Effector memory CD4-positive, alpha-beta T cell (primary cell): ENCODE results near the gene OIT3.
"Not testable (repeated sequence)": the region's sequence is repeated elsewhere in the genome, so short reads cannot be mapped to it uniquely, and the experiment has no call there.

Source experiments
- DNase-seq, 3 donors: peaks; one replicate each; pipeline ENCODE4 v3.0.0-alpha.2; 2020
- H3K27ac ChIP-seq: 2 replicates; pipeline ENCODE4 v1.7.0; 2013; ENCODE audit warnings: mild to moderate bottlenecking, low read length, moderate library complexity; ENCODE audit not compliant: insufficient read depth, poor library complexity, severe bottlenecking
- H3K27me3 ChIP-seq: replicated peaks from 2 replicates; pipeline ENCODE4 v1.7.0; 2013; ENCODE audit warnings: mild to moderate bottlenecking, low read length; ENCODE audit not compliant: insufficient read depth, control insufficient read depth, poor library complexity, severe bottlenecking
- H3K36me3 ChIP-seq: 2 replicates; pipeline ENCODE4 v1.7.0; 2013; ENCODE audit warnings: mild to moderate bottlenecking, low read length, moderate library complexity; ENCODE audit not compliant: control insufficient read depth, insufficient read depth
- H3K4me1 ChIP-seq: 2 replicates; pipeline ENCODE4 v1.7.0; 2013; ENCODE audit warnings: low read length, mild to moderate bottlenecking; ENCODE audit not compliant: control insufficient read depth, insufficient read depth, poor library complexity, severe bottlenecking
- H3K4me3 ChIP-seq: 2 replicates; pipeline ENCODE4 v1.7.0; 2013; ENCODE audit warnings: low read length, low read depth, mild to moderate bottlenecking; ENCODE audit not compliant: insufficient read depth, poor library complexity, severe bottlenecking
- H3K9me3 ChIP-seq: 2 replicates; pipeline ENCODE4 v1.7.0; 2013; ENCODE audit warnings: mild to moderate bottlenecking, low read length, moderate library complexity; ENCODE audit not compliant: control insufficient read depth

Gene OIT3

DNA sequence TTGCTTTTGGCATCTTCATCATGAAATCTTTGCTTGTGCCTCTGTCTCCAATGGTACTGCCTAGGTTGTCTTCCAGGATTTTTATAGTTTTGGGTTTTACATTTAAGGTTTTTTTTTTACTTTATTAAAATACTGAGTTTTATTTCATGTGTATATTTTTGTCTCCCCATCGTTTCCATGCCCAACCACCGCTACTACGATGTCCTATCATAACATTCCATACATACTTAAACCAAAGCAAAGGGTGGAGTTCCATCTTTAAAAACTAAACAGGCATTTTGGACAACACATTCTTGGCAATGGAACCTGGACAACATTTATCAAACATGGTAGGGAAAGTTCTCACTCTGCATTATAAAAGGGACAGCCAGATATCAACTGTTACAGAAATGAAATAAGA lies 23.7 kb downstream of the OIT3 start:
- H3K27me3 ChIP-seq, H3K36me3 ChIP-seq: not testable (repeated sequence)

DNA sequence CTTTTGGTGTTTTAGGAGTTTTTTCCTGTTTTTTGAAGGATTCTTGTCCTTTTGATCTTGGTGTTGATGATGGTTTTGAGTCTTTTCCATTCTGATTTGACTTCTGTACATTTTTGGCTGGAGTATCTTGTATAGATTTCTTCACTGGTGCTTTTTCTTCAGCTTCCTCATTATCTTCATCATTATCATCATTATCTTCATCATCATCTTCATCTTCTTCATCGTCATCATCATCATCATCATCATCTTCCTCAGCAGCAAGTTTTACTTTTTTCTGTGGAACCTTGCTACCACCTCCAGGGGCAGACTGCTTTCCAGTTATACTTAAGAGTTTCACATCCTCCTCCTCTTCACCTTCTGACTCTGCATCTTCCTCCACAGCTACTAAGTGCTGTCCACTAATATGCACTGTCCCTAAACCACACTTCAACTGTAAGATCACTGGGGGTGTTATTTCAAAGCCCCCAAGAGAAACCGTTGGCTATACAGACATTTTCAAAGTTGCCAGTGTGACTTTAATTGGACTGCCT lies 24.3 kb downstream of the OIT3 start:
- not testable (repeated sequence) for DNase-seq

More for the DNA sequence above, 23.7 kb downstream of the OIT3 start:
- not testable (repeated sequence) for DNase-seq, H3K4me1 ChIP-seq, H3K9me3 ChIP-seq, H3K27ac ChIP-seq, H3K4me3 ChIP-seq

DNA sequence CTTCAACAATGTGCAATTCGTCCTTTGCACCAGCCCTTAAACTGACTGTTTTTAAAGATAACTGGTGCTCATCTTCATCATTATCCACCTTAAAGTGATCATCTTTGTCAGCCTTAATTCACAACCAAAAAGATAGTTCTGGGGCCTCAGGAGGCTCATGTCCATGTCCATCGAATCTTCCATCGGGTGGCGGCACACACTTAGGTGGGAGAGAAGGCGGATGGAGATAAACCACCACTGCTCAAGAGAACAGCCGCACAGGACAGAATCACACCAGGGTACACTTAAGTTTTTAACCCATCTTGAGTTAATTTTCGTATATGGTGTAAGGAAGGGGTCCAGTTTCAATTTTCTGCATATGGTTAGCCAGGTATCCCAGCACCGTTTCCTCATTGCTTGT lies 24.8 kb downstream of the OIT3 start:
- Histone ChIP-seq H3K27ac (no peak overlapping the region), H3K36me3 (no peaks in the 10 kb centered on the region), H3K4me1 (no peaks in the 10 kb centered on the region), H3K27me3 (no peaks in the 10 kb centered on the region), H3K9me3 (no peaks in the 10 kb centered on the region), H3K4me3 (no peak overlapping the region)
- DNase-seq: no peak

More for the DNA sequence above, 24.3 kb downstream of the OIT3 start:
- not testable (repeated sequence) for H3K27ac ChIP-seq, H3K27me3 ChIP-seq, H3K36me3 ChIP-seq, H3K4me3 ChIP-seq, H3K4me1 ChIP-seq, H3K9me3 ChIP-seq

DNA sequence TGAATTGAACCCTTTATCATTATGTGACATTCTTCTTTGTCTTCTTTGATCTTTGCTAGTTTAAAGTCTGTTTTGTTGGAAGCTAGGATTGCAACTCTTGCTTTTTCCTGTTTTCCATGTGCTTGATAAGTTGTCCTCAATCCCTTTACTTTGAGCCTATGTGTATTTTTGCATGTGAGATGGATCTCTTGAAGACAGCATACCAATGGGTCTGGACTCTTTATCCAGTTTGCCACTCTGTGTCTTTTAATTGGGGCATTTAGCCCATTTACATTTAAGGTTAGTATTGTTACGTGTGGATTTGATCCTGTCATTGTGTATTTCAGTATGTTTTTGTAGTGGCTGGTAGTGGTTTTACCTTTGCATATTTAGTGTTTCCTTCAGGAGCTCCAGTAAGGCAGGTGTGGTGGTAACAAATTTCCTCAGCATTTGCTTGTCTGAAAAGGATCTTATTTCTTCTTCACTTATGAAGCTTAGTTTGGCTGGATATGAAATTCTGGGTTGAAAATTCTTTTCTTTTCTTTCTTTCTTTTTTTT lies 27.7 kb downstream of the OIT3 start:
- H3K27me3 ChIP-seq, H3K27ac ChIP-seq, DNase-seq, H3K4me3 ChIP-seq, H3K9me3 ChIP-seq, H3K36me3 ChIP-seq, H3K4me1 ChIP-seq: not testable (repeated sequence)

DNA sequence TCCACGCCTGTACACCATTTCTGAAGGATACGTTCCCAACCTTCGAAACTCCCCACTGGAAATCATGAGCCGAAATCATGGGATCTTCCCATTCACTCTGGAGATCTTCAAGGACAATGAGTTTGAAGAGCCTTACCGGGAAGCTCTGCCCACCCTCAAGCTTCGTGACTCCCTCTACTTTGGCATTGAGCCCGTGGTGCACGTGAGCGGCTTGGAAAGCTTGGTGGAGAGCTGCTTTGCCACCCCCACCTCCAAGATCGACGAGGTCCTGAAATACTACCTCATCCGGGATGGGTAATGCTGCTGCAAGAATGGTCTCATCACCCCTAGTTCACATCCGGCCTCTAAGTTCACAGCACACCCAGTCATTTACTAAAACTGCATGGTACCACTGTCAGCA lies 30.8 kb downstream of the OIT3 start:
- Histone ChIP-seq H3K4me1 (no peaks in the 10 kb centered on the region), H3K9me3 (no peaks in the 10 kb centered on the region), H3K27me3 (no peaks in the 10 kb centered on the region), H3K27ac (no peak overlapping the region), H3K36me3 (no peaks in the 10 kb centered on the region), H3K4me3 (no peak overlapping the region)
- DNase-seq: no peak

DNA sequence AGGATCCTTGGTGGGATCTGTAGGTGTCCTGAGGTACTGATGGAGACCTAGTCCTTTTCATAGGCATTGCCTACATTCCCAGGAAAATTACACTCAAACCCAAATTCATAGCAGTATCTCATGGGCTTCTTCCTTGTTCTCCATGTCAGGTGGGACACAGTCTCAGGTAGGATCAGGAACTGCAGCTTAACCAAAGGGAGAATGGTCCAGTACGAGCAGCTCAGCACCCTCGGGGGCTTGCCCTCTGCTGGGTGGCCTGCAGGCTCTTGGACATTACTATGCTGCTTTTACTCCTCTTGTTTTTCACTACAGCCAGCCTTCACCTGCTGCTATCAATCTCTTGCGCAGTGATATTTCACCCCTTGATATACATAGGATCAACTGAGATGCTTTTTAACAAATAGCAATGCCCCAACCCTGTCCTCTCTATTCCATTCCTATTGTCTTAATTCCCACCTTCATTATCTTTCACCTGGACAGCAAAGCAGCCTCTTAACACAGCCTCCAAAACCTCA lies 32.5 kb downstream of the OIT3 start:
- no peak for DNase-seq
- no peaks in the 10 kb centered on the region for H3K4me1 ChIP-seq
- H3K4me3 ChIP-seq: no peak overlapping the region
- H3K27ac ChIP-seq: no peak overlapping the region
- no peaks in the 10 kb centered on the region for H3K36me3 ChIP-seq
- no peaks in the 10 kb centered on the region for H3K9me3 ChIP-seq
- no peaks in the 10 kb centered on the region for H3K27me3 ChIP-seq

DNA sequence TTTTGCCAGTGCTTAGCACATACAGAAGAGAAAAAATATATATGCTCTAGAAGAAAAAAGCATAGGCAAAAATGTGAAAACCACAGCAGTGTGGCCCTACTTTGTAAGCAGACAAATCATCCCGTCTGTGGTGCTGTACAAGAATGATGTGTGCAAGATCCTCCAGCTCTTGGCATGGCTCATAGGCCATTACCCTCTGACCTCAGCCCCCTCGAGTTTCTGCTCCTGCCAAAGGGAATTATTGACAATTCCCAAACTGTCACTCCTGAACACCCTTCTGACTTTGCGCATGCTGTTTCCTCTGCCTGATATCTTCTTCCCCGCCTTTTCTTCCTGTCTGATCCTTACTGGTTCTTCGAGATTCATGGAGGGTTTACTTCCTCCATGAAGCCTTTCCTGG lies 33.9 kb downstream of the OIT3 start:
- Histone ChIP-seq H3K27ac (no peak overlapping the region), H3K27me3 (no peaks in the 10 kb centered on the region), H3K36me3 (no peaks in the 10 kb centered on the region), H3K4me1 (no peaks in the 10 kb centered on the region), H3K4me3 (no peak overlapping the region), H3K9me3 (no peaks in the 10 kb centered on the region)
- DNase-seq: no peak

DNA sequence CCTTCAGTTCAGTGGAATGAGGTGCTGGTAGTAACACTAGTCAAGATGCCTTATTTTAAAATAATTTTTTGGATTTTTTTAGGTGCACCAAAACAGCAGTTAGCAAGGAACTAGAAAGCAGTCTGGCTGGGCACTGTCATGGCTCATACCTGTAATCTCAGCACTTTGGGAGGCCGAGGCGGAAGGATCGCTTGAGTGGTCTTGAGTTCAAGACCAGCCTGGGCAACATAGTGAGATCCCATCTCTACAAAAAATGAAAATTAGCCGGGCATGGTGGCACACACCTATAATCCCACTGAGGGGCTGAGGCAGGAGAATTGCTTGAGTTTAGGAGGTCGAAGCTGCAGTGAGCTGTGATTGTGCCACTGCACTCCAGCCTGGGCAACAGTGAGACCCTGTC lies 35.3 kb downstream of the OIT3 start:
- no peak overlapping the region for H3K27ac ChIP-seq
- no peaks in the 10 kb centered on the region for H3K4me1 ChIP-seq
- no peaks in the 10 kb centered on the region for H3K36me3 ChIP-seq
- H3K27me3 ChIP-seq: no peaks in the 10 kb centered on the region
- H3K9me3 ChIP-seq: no peaks in the 10 kb centered on the region
- no peak overlapping the region for H3K4me3 ChIP-seq
- no peak for DNase-seq

DNA sequence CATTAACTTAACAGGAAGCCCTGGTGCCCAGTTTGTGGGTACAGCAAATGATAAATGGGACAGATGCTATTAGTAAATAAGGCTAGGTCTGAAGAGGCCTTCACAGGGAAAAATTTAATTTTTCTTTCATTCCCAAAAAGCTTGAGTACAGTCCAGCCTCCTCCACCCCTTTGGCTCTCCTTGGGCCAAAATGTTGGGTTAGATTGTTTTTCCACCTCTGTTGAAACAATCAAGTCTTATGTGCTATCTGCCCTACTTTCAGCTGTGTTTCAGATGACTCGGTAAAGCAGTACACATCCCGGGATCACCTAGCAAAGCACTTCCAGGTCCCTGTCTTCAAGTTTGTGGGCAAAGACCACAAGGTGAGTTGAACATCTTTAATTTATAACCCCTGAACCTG lies 36.7 kb downstream of the OIT3 start:
- H3K4me3 ChIP-seq: no peak overlapping the region
- no peak for DNase-seq
- H3K9me3 ChIP-seq: no peaks in the 10 kb centered on the region
- H3K4me1 ChIP-seq: no peaks in the 10 kb centered on the region
- H3K36me3 ChIP-seq: no peaks in the 10 kb centered on the region
- no peaks in the 10 kb centered on the region for H3K27me3 ChIP-seq
- no peak overlapping the region for H3K27ac ChIP-seq

DNA sequence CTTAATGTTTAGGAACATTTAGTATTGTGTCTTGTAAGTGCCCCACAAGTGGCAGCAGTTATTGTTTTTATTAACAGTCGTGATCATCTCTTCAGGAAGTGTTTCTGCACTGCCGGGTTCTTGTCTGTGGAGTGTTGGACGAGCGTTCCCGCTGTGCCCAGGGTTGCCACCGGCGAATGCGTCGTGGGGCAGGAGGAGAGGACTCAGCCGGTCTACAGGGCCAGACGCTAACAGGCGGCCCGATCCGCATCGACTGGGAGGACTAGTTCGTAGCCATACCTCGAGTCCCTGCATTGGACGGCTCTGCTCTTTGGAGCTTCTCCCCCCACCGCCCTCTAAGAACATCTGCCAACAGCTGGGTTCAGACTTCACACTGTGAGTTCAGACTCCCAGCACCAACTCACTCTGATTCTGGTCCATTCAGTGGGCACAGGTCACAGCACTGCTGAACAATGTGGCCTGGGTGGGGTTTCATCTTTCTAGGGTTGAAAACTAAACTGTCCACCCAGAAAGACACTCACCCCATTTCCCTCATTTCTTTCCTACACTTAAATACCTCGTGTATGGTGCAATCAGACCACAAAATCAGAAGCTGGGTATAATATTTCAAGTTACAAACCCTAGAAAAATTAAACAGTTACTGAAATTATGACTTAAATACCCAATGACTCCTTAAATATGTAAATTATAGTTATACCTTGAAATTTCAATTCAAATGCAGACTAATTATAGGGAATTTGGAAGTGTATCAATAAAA lies 38.9 kb downstream of the OIT3 start:
- no peak for DNase-seq
- Histone ChIP-seq H3K27ac (no peak overlapping the region), H3K36me3 (no peaks in the 10 kb centered on the region), H3K9me3 (no peaks in the 10 kb centered on the region), H3K27me3 (no peaks in the 10 kb centered on the region), H3K4me3 (no peak overlapping the region), H3K4me1 (no peaks in the 10 kb centered on the region)
